DMS 273 treated with DMSO at 0.1 percent for 48 hours (cell line): ENCODE results near the gene GPR52.
A peak's percentile ranks its signal among the peaks of the same experiment; 100 is the strongest.

Source experiments
- DNase-seq: peaks from one replicate; lab custom pipeline; 2025; lab: John Stamatoyannopoulos, UW

The GPR52 gene

GRCh38 chr1:174469052-174469451 is 21.3 kb downstream of the GPR52 start:
- DNase-seq = no peak

- no peak for DNase-seq
Measured at GRCh38 chr1:174469687-174470086, 21.9 kb downstream of the GPR52 start.

DNA sequence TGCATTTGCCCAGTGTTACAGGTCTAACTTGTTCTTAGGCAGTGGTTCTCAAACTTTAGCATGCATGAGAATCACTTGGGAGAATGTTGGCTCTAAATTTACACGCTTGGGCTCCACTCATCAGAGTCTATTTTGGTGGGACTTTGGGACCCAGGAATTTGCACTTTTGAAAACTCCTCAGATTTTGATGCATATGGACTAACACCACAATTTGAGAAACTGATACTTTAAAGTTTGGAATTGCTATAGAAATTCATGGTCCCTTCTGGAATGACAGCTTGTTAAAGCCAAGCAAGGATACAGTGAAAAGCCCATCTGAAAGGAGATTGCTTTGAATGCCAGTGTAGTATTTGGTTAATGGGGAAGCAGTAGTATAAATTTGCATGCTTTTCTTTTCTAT is 31.5 kb downstream of the GPR52 start:
- no peak for DNase-seq

DNA sequence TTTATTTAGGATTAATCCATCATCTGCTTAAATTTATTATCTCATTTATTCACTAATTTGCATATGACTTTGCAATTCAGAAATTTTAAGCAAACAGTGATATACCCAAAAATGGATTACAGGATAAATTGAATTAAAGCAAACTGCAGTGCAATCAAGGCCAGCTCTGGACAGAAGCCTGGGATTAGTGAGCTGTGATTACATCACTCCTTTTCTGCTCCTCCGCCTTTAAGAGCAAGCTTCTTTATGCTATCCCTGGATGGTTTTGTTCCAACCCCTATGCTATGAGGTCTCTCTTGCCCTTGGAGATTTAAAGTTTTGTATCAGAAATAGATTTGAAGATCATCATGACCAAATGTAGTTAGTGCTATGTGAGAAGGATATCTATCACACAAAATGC is 32.6 kb downstream of the GPR52 start:
- DNase-seq = no peak

GRCh38 chr1:174491606-174492005 is 43.8 kb downstream of the GPR52 start:
- peak; percentile 32 for DNase-seq

DNA sequence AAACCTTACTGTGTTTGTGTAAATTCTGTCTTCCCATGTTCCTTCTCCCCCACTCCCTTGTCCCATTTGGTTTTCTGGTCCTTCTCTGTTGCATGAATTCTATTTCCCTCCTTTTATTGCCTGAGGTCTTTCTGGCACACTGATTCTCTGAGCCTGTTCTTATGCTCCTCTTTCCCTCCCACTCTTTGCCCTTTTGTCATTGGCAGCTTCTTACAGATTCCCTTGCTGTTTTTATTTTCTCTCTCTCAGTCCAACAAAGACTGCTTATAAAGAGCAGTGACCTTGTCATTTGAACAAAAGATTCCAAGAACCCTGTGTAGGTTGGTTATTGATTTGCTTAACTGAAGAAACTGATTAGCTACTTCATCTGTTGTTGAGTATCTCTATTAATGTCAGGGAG is 49.7 kb downstream of the GPR52 start:
- DNase-seq = no peak
